Heart left ventricle (tissue), 16 donors: ENCODE data around the gene RAB17. TPM values are rescaled to one million over a fixed set of nuclear protein-coding genes. Genes with fewer than 3 reads are reported as not detected.

Experiments
- ATAC-seq, 4 donors: fragments of 200-7000 bp; cut with Tn5 transposase; one replicate each; pipeline ENCODE4 v1.9.1; 2020 to 2022; ENCODE audit warnings: moderate library complexity in 4 of 4, mild to moderate bottlenecking in 3 of 4, moderate number of reproducible peaks in 1 of 4
- DNase-seq, 5 donors: peaks; one replicate each; pipeline ENCODE4 v3.0.0-alpha.2; 2020
- H3K27ac ChIP-seq, 12 donors: fragments of 200-600 bp; sonication (generic) in 4 of 12; one replicate each; pipeline versions ENCODE4 v1.5.0 to v1.8.0; 2016 to 2022; ENCODE audit warnings: mild to moderate bottlenecking in 2 of 12
- H3K27me3 ChIP-seq, 9 donors: fragments of 200-600 bp; sonication (generic) in 2 of 9; one replicate each; pipeline versions ENCODE4 v1.5.1 to v1.8.0; 2016 to 2022; ENCODE audit warnings: mild to moderate bottlenecking in 3 of 9
- H3K36me3 ChIP-seq, 9 donors: fragments of 200-600 bp; sonication (generic) in 2 of 9; one replicate each; pipeline versions ENCODE4 v1.5.0 to v1.8.0; 2018 to 2022; ENCODE audit warnings: mild to moderate bottlenecking in 2 of 9
- H3K4me1 ChIP-seq, 12 donors: fragments of 200-600 bp; sonication (generic) in 4 of 12; one replicate each; pipeline versions ENCODE4 v1.5.0 to v1.8.0; 2016 to 2022; ENCODE audit warnings: mild to moderate bottlenecking in 3 of 12
- H3K4me3 ChIP-seq, 12 donors: fragments of 200-600 bp; sonication (generic) in 4 of 12; one replicate each; pipeline versions ENCODE4 v1.5.0 to v1.8.0; 2017 to 2022; ENCODE audit warnings: mild to moderate bottlenecking in 9 of 12, moderate library complexity in 4 of 12
- H3K9me3 ChIP-seq, 12 donors: fragments of 200-600 bp; sonication (generic) in 4 of 12; one replicate each; pipeline versions ENCODE4 v1.5.0 to v1.8.0; 2016 to 2022; ENCODE audit warnings: mild to moderate bottlenecking in 1 of 12
- POLR2A ChIP-seq, 2 donors: fragments of 450-650 bp; IDR thresholded peaks; one replicate each; pipeline ENCODE4 v1.6.1; 2017; ENCODE audit warnings: antibody characterized with exemption in 2 of 2, mild to moderate bottlenecking in 2 of 2, moderate library complexity in 2 of 2
- WGBS, 4 donors: extraction: QIAGEN DNeasy Blood & Tissue Kit in 2 of 4; methylation state at CpG; one replicate each; pipeline versions ENCODE4 v1.1.5 to v1.1.7; 2013 to 2018; 5-methylcytosine and 5-hydroxymethylcytosine counted together
- intact Hi-C, 10 donors: fragments of 100-400 bp; cut with DNase I; formaldehyde crosslinking; loops; one replicate each; pipeline versions ENCODE4 v1.11.1 to v1.14.2; 2022
- polyA plus RNA-seq, 2 donors: library from polyadenylated mRNA; stranded (reverse); fragments of 200-250 nt; gene quantifications; one replicate each; pipeline ENCODE4 v1.2.3, GENCODE V29; 2013
- total RNA-seq, 9 donors: library from RNA; depleted of rRNA in 2 of 9; stranded (reverse); fragments of >200 nt in 2 of 9; fragmentation: NEBNext Ultra II Directional in 3 of 9; extraction: Animal tissue kit (Norgen Biotek cat#: 25700) in 3 of 9; gene quantifications; one replicate each; pipeline versions ENCODE4 v1.1.0 to v1.2.4, GENCODE V29; 2016 to 2023
- TF ChIP-seq, protein P1 (sequence below), 12 donors: fragments of 200-600 bp; sonication (generic) in 4 of 12; IDR thresholded peaks; one replicate each; pipeline versions ENCODE4 v1.5.0 to v1.8.0; 2018 to 2022; ENCODE audit warnings: antibody characterized with exemption in 12 of 12, mild to moderate bottlenecking in 5 of 12
- donor health status: ischemic (EF 13 %, LVEDD 7.1; RV severe dilation, severe dysfunction).
- donor health status: healthy with polysubstance abuse.
- donor health status: DM: no; HTN: yes; CAD: no.
- donor health status: DM: no; HTN: no; CAD: no.
- donor health status: ischemic (EF 25% LVEDD 6.9; RV normal size, moderate dysfunction).
- donor health status: ischemic (EF 25% LVEDD 5.7; RV mildly dilated, moderate dysfunction).
- donor health status: healthy.
- donor health status: DM: yes; HTN: yes; CAD: no.
- donor health status: ischemic (EF 35%, LVEDD 5.7; RV mildly dilated, moderate dysfunction).
- donor health status: nonischemic (EF 11% LVEDD 7.7; RV severe dilation, severe dysfunction).
- donor health status: DM: yes; HTN: yes; CAD: no.
- donor health status: PGD.
- donor health status: ischemic (EF 29% LVEDD 5.4; RV normal size, mild dysfunction).
- donor health status: nonischemic (EF 23%, LVEDD 6.1; RV moderate dilation, normal function).

Gene RAB17
- total and polyA plus RNA-seq, 11 donors: 1.1 to 7.3 (median 3.7) TPM

DNA sequence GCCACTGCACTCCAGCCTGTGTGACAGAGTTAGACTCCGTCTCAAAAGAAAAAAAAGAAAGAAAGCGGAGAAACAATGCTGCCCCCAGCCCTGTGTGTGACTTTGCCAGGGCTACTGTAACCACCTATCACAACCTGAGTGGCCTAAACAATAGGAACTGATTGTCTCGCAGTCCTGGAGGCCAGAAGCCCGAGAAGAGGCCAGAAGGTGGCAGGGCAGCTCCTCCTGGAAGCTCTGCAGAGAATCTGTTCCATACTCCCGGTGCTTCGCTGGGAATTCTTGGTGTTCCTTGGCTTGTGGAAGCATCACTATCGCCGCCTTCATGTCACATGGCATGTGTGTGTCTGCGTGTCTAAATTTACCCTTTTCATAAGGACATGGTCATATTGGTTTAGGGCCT is 14.4 kb upstream of the RAB17 start:
- no peak overlapping the region for H3K4me3 ChIP-seq
- peak in 1 of 4 donors; percentile 23 for ATAC-seq
- intact Hi-C loops: loop anchor here in 7 of 10 donors (5.0 to 10.0 kb wide), 4 partner anchors 60 to 142 kb away; no protein-coding TSS in a partner anchor
- WGBS, 4 donors: 89 to 93% (median 92%) methylated on average over 9 of the region's 9 CpGs
- H3K27me3 ChIP-seq: no peaks in the 10 kb centered on the region
- no peak overlapping the region for H3K27ac ChIP-seq
- peaks cover 0 to 34% (median 24%) of the 10 kb centered on the region in 12 donors for H3K4me1 ChIP-seq
- TF ChIP-seq, protein P1, sequence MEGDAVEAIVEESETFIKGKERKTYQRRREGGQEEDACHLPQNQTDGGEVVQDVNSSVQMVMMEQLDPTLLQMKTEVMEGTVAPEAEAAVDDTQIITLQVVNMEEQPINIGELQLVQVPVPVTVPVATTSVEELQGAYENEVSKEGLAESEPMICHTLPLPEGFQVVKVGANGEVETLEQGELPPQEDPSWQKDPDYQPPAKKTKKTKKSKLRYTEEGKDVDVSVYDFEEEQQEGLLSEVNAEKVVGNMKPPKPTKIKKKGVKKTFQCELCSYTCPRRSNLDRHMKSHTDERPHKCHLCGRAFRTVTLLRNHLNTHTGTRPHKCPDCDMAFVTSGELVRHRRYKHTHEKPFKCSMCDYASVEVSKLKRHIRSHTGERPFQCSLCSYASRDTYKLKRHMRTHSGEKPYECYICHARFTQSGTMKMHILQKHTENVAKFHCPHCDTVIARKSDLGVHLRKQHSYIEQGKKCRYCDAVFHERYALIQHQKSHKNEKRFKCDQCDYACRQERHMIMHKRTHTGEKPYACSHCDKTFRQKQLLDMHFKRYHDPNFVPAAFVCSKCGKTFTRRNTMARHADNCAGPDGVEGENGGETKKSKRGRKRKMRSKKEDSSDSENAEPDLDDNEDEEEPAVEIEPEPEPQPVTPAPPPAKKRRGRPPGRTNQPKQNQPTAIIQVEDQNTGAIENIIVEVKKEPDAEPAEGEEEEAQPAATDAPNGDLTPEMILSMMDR (IDR thresholded peaks at IDR 0.05): peak in 8 of 12 donors; percentile 10 to 32 (median 22)
- TF ChIP-seq POLR2A (IDR thresholded peaks at IDR 0.05): no peak
- no peaks in the 10 kb centered on the region for H3K9me3 ChIP-seq
- no peak for DNase-seq
- H3K36me3 ChIP-seq: no peaks in the 10 kb centered on the region

DNA sequence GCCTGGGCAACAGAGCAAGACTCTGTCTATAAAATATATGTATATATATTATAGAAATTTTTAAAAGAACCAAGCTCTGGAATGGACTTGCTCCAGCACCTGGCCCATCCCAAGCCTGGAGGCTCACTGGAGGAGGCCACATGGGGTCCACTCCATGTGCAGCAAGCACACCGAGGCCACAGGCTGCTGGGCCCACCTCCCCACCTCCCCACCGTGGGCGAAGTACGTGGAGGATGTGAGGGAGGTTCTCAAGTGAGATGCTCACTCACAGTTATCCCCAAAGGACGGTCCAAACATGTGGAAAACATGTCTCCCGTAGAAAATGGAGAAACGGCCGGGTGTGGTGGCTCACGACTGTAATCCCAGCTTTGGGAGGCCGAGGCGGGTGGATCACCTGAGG is 13.9 kb upstream of the RAB17 start:
- no peak overlapping the region for H3K4me3 ChIP-seq
- H3K9me3 ChIP-seq: no peaks in the 10 kb centered on the region
- intact Hi-C loops: loop anchor here in 7 of 10 donors (5.0 to 10.0 kb wide), 4 partner anchors 60 to 143 kb away; no protein-coding TSS in a partner anchor
- H3K4me1 ChIP-seq: peaks cover 0 to 40% (median 28%) of the 10 kb centered on the region in 12 donors
- no peaks in the 10 kb centered on the region for H3K36me3 ChIP-seq
- 80 to 88% (median 82%) methylated on average over 11 of the region's 11 CpGs for WGBS, 4 donors
- DNase-seq (no peak), ATAC-seq (no peak)
- TF ChIP-seq POLR2A (IDR thresholded peaks at IDR 0.05): no peak
- TF ChIP-seq, protein P1 (IDR thresholded peaks at IDR 0.05): no peak
- H3K27ac ChIP-seq: peak overlapping the region in 3 of 12 donors; percentile 17 to 25 (median 25)
- no peaks in the 10 kb centered on the region for H3K27me3 ChIP-seq

DNA sequence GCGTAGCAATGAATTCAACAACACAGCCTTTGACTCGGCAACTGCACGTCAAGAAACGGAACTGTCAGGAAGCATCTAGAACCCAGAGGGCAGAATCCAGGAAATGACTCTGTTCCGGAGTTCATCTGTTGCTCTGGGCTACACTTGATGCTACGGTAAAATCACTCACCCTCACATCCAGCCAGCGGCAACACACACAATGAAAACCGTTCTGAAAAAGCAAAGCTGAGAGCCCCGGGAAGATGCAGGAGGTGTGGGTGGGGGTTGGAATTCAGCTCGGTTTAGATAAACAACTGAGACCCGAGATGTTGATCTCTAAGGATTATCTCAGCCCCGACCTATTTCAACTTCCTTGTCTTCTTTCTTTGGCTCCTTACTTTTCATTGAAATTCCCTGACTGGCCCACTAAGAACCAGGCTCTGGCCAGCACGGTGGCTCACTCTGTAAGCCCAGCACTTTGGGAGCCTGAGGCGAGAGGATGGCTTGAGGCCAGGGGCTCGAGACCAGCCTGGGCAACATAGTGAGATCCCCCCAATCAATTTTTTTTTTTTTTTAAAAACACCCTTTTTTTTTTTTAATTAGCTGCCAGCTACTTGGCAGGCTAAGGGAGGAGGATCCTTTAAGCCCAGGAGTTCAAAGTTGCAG is 13.3 kb upstream of the RAB17 start:
- 36 to 44% (median 44%) methylated on average over 14 to 15 of the region's 15 CpGs for WGBS, 4 donors
- intact Hi-C loops: loop anchor here in 7 of 10 donors (5.0 to 10.0 kb wide), 4 partner anchors 61 to 143 kb away; no protein-coding TSS in a partner anchor
- Histone ChIP-seq H3K27me3 (no peaks in the 10 kb centered on the region), H3K9me3 (no peaks in the 10 kb centered on the region), H3K4me1 (peaks cover 0 to 41% (median 28%) of the 10 kb centered on the region in 12 donors), H3K4me3 (peak overlapping the region in 3 of 12 donors; percentile 8 to 15 (median 12)), H3K27ac (peak overlapping the region in 7 of 12 donors; percentile 17 to 57 (median 30)), H3K36me3 (no peaks in the 10 kb centered on the region)
- TF ChIP-seq POLR2A (IDR thresholded peaks at IDR 0.05): no peak
- TF ChIP-seq, protein P1 (IDR thresholded peaks at IDR 0.05): no peak
- DNase-seq (peak in 2 of 5 donors; percentile 54 to 63), ATAC-seq (peak in 3 of 4 donors; percentile 21 to 70 (median 56))

DNA sequence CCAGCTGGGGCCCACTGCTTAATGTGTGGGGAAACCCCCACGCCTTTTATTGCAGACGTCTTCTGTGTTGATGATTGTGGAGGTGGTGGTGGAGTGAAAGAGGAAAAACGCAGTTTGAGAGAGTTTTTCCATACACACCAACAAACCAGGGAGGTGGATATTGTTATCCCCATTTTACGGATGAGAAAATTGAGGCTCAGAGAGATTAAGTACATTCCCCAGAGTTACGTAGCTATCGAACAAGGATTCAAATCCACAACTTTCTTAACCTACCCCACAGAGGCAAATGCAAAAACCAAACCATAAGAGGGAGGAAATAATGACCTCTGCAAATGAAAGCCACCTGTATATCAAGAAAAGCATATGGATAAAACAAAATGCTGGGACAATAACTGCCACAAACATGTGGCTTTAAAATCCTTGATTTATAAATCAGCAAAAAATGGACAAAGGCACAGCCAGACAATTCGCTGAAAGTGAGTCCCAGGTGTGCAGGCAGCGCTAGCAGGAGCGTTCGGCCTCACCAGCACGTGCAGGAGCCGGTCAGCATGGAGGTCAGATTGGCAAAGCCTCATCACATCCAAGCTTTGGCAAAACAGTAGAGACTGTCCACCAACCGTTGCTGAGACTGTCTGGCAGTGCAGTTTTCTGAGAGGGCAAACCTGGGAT is 12.6 kb upstream of the RAB17 start:
- WGBS, 4 donors: 75 to 84% (median 81%) methylated on average over 13 of the region's 13 CpGs
- intact Hi-C loops: loop anchor here in 7 of 10 donors (5.0 to 10.0 kb wide), 4 partner anchors 62 to 144 kb away; no protein-coding TSS in a partner anchor
- TF ChIP-seq POLR2A (IDR thresholded peaks at IDR 0.05): no peak
- TF ChIP-seq, protein P1 (IDR thresholded peaks at IDR 0.05): no peak
- H3K27me3 ChIP-seq: no peaks in the 10 kb centered on the region
- no peaks in the 10 kb centered on the region for H3K36me3 ChIP-seq
- peaks cover 0 to 41% (median 28%) of the 10 kb centered on the region in 12 donors for H3K4me1 ChIP-seq
- H3K9me3 ChIP-seq: no peaks in the 10 kb centered on the region
- no peak for DNase-seq
- ATAC-seq: no peak
- H3K4me3 ChIP-seq: peak overlapping the region in 2 of 12 donors; percentile 8 to 12
- peak overlapping the region in 4 of 12 donors; percentile 1 to 45 (median 30) for H3K27ac ChIP-seq
